H1 (cell line): ENCODE results near the gene MYL2. TPM values are rescaled to one million over a fixed set of nuclear protein-coding genes. Genes with fewer than 3 reads are reported as not detected.

Source experiments
- BACH1 ChIP-seq: IDR thresholded peaks from 2 replicates; pipeline ENCODE4 v1.6.1; 2012; ENCODE audit warnings: low read length, improper control_type of control experiment
- RAD21 ChIP-seq, 2 experiments: IDR thresholded peaks in 1 of 2; conservative IDR thresholded peaks in 1 of 2; 2 replicates each; pipeline ENCODE4 v1.6.1; 2011; ENCODE audit warnings: low read depth in 2 of 2, low read length in 2 of 2, improper control_type of control experiment in 1 of 2, inconsistent platforms in 1 of 2, mild to moderate bottlenecking in 1 of 2, moderate library complexity in 1 of 2
- TAF1 ChIP-seq: IDR thresholded peaks from 2 replicates; pipeline ENCODE4 v1.6.1; 2011; ENCODE audit warnings: mild to moderate bottlenecking, low read depth, low read length
- polyA plus RNA-seq, 7 experiments: library from polyadenylated mRNA; depleted of rRNA in 3 of 7; stranded (reverse) in 5 of 7; unstranded in 2 of 7; fragments of >200 nt in 5 of 7; fragments of 200-250 nt in 2 of 7; gene quantifications; 1 replicate in 5 of 7; 2 replicates in 1 of 7; 4 replicates in 1 of 7; pipeline versions ENCODE4 v1.2.1 to v1.2.3, GENCODE V29; 2011 to 2013; ENCODE audit warnings: missing spikeins in 2 of 7, mixed read lengths in 2 of 7
- total RNA-seq: library from RNA; stranded (reverse); fragmentation: NEBNext Ultra II Directional; extraction: Animal tissue kit (Norgen Biotek cat#: 25700); gene quantifications from 2 replicates; pipeline ENCODE4 v1.2.1, GENCODE V29; 2021
- TF ChIP-seq, protein P1 (sequence below): IDR thresholded peaks from 2 replicates; pipeline ENCODE4 v1.6.1; 2012; ENCODE audit warnings: low read length, inconsistent platforms

The MYL2 gene
- total and polyA plus RNA-seq, 2 of the 8 experiments (the other 6 are each of a cell fraction or from before 2014, with no cell fraction given): not detected

- TF ChIP-seq, protein P1, sequence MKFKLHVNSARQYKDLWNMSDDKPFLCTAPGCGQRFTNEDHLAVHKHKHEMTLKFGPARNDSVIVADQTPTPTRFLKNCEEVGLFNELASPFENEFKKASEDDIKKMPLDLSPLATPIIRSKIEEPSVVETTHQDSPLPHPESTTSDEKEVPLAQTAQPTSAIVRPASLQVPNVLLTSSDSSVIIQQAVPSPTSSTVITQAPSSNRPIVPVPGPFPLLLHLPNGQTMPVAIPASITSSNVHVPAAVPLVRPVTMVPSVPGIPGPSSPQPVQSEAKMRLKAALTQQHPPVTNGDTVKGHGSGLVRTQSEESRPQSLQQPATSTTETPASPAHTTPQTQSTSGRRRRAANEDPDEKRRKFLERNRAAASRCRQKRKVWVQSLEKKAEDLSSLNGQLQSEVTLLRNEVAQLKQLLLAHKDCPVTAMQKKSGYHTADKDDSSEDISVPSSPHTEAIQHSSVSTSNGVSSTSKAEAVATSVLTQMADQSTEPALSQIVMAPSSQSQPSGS: peak; percentile 77
- TF ChIP-seq BACH1 (no peak), TAF1 (peak; percentile 74), RAD21 (IDR thresholded peaks at IDR 0.05 in 1 of 2, conservative IDR thresholded peaks at IDR 0.05 in 1 of 2; ENCODE audit: low read depth in 2 of 2, low read length in 2 of 2) (no peak)
Measured at GRCh38 chr12:110936367-110937103, 16.2 kb upstream of the MYL2 start (continued).
